ENCODE measurements around the gene CRTC3.

GRCh38 chr15:90640862-90641261 is 111.1 kb downstream of the CRTC3 start:
- TF ChIP-seq ZNF274 (IDR thresholded peaks at IDR 0.05; ENCODE audit: low read depth, low read length) (no peak), YY1 (IDR thresholded peaks at IDR 0.05; ENCODE audit: insufficient read depth, insufficient read length) (no peak), SUZ12 (IDR thresholded peaks at IDR 0.05; ENCODE audit: extremely low read depth, insufficient read depth, insufficient read length) (no peak)

All from NT2/D1 (cell line).